Ishikawa (cell line): ENCODE results near the gene NKX3-2.

Experiments
- CEBPB ChIP-seq: IDR thresholded peaks from 2 replicates; pipeline ENCODE4 v1.6.1; 2012
- CREB1 ChIP-seq: IDR thresholded peaks from 2 replicates; pipeline ENCODE4 v1.6.1; 2012; ENCODE audit warnings: low read depth
- EGR1 ChIP-seq: IDR thresholded peaks from 2 replicates; pipeline ENCODE4 v1.6.1; 2012
- EP300 ChIP-seq: IDR thresholded peaks from 2 replicates; pipeline ENCODE4 v1.6.1; 2012; ENCODE audit warnings: borderline replicate concordance
- MAX ChIP-seq: IDR thresholded peaks from 2 replicates; pipeline ENCODE4 v1.6.1; 2012
- RAD21 ChIP-seq: IDR thresholded peaks from 2 replicates; pipeline ENCODE4 v1.6.1; 2012; ENCODE audit warnings: low read depth
- TAF1 ChIP-seq: IDR thresholded peaks from 2 replicates; pipeline ENCODE4 v1.6.1; 2012; ENCODE audit warnings: low read depth, mild to moderate bottlenecking
- TEAD4 ChIP-seq: IDR thresholded peaks from 2 replicates; pipeline ENCODE4 v1.6.1; 2012
- YY1 ChIP-seq: IDR thresholded peaks from 2 replicates; pipeline ENCODE4 v1.6.1; 2012; ENCODE audit warnings: low read depth
- ZBTB7A ChIP-seq: IDR thresholded peaks from 2 replicates; pipeline ENCODE4 v1.6.1; 2012; ENCODE audit warnings: low read depth
- TF ChIP-seq, protein P1 (sequence below): IDR thresholded peaks from 2 replicates; pipeline ENCODE4 v1.6.1; 2012

DNA sequence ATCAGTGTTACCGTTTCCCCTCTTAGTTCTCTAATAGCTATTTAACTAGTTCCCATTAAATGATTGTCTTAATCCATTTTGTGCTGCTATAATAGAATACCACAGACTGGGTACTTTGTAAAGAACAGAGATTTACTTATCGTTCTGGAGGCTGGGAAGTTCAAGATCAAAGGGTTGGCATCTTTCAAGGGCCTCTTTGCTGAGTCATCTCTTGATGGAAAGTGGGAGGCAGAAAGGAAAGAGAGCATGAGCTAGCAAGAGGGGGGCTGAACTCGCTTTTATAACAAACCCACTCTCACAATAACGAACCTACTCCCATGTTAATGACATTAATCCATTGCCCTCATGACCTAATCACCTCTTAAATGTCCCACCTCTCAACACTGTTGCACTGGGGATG, 17.4 kb upstream of the NKX3-2 start:
- TF ChIP-seq YY1 (no peak), TEAD4 (no peak), CEBPB (no peak), CREB1 (no peak), TAF1 (no peak), EGR1 (no peak), RAD21 (no peak), MAX (no peak), ZBTB7A (no peak), EP300 (no peak)
- TF ChIP-seq, protein P1, sequence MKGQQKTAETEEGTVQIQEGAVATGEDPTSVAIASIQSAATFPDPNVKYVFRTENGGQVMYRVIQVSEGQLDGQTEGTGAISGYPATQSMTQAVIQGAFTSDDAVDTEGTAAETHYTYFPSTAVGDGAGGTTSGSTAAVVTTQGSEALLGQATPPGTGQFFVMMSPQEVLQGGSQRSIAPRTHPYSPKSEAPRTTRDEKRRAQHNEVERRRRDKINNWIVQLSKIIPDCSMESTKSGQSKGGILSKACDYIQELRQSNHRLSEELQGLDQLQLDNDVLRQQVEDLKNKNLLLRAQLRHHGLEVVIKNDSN = no peak
